ENCODE measurements around the gene SYP. TPM values are rescaled to one million over a fixed set of nuclear protein-coding genes. Genes with fewer than 3 reads are reported as not detected.
A peak's percentile ranks its signal among the peaks of the same experiment; 100 is the strongest.

Gene SYP
- total and polyA plus RNA-seq, 2 donors: 3.6 to 14.4 TPM

DNA sequence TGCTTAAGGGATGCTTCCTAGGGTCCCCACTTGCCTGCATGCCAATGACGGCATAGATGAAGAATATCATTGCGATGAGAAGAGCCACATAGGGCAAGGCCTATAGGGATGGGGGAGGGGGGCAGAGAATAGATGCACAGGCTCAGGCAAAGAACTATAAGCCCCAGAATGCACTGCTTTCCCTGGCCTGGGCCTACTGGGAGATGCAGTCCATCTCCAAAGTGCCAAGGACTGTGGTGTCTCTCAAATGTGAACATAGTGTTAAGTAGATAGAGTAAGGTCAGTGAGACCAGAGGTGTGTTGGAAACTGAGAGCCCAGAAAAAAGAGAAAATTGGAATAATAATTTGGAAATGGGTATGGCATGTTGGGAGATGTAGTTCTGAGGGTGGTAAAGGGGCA is 12.2 kb upstream of the SYP start:
- 98% methylated on average over 2 of the region's 2 CpGs for WGBS
- no peaks in the 10 kb centered on the region for H3K36me3 ChIP-seq (ENCODE audit: control insufficient read depth in 2 of 2, insufficient read depth in 2 of 2, low read length in 1 of 2)

DNA sequence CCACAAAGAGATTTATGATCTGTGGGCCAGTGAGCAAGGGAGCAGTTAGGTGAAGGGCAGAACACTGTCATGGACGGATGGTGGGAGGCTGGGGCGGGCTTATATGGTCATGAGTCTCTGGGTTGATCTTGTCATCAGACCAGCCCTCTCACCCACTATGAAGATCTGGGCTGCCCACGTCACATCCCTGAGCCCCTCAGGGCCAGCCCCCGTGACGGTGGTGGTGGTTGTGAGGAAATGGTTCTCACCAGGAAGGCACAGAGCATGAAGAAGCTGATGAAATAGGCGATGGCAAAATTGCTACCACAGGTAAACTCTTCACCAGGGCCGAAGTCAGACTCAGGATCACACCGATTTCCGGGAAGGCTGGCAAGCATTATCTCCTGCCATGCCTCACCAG is 11.1 kb upstream of the SYP start:
- 96% methylated on average over 9 of the region's 9 CpGs for WGBS
- no peak overlapping the region for H3K27ac ChIP-seq (ENCODE audit: low read depth in 1 of 2, low read length in 1 of 2)
- no peaks in the 10 kb centered on the region for H3K36me3 ChIP-seq (ENCODE audit: control insufficient read depth in 2 of 2, insufficient read depth in 2 of 2, low read length in 1 of 2)
- H3K27me3 ChIP-seq (ENCODE audit: control insufficient read depth in 2 of 2, insufficient read depth in 1 of 2, low read length in 1 of 2): peaks cover 0 to 3% of the 10 kb centered on the region in 2 donors
- no peak for DNase-seq (ENCODE audit: low read depth in 6 of 9, low spot score in 9 of 9)
- H3K4me1 ChIP-seq (ENCODE audit: control insufficient read depth in 2 of 2, insufficient read depth in 2 of 2, low read length in 2 of 2): peaks cover 17 to 63% of the 10 kb centered on the region in 2 donors
- no peak overlapping the region for H3K4me3 ChIP-seq (ENCODE audit: low read length in 2 of 2)
- no peaks in the 10 kb centered on the region for H3K9me3 ChIP-seq (ENCODE audit: control insufficient read depth in 2 of 2, insufficient read depth in 1 of 2, low read length in 1 of 2)

More for the DNA sequence above, 12.2 kb upstream of the SYP start:
- no peak overlapping the region for H3K27ac ChIP-seq (ENCODE audit: low read depth in 1 of 2, low read length in 1 of 2)
- no peak for DNase-seq (ENCODE audit: low read depth in 6 of 9, low spot score in 9 of 9)
- H3K4me1 ChIP-seq (ENCODE audit: control insufficient read depth in 2 of 2, insufficient read depth in 2 of 2, low read length in 2 of 2): peaks cover 17 to 63% of the 10 kb centered on the region in 2 donors
- peaks cover 0 to 3% of the 10 kb centered on the region in 2 donors for H3K27me3 ChIP-seq (ENCODE audit: control insufficient read depth in 2 of 2, insufficient read depth in 1 of 2, low read length in 1 of 2)
- H3K4me3 ChIP-seq (ENCODE audit: low read length in 2 of 2): no peak overlapping the region
- H3K9me3 ChIP-seq (ENCODE audit: control insufficient read depth in 2 of 2, insufficient read depth in 1 of 2, low read length in 1 of 2): no peaks in the 10 kb centered on the region

DNA sequence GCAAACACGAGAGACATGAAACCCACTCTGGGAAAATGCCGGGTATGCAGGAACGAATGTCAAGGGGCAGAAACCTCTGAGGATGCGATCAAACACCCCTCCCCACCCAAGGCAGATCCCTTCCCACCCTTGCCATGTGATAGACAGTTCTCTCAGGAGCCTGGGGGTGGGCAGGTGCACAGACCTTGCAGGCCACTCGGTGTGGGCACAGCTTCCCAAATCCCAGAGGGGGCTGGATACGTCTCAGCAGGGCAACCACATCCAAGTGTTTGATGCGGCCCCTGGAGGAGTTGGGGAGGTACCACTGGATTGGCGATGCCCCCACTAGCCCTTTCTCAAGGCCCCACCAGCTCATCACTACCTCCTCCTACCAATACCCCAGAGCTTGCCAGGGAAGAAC is 10.4 kb upstream of the SYP start:
- peaks cover 0 to 3% of the 10 kb centered on the region in 2 donors for H3K27me3 ChIP-seq (ENCODE audit: control insufficient read depth in 2 of 2, insufficient read depth in 1 of 2, low read length in 1 of 2)
- no peak for DNase-seq (ENCODE audit: low read depth in 6 of 9, low spot score in 9 of 9)
- peaks cover 17 to 58% of the 10 kb centered on the region in 2 donors for H3K4me1 ChIP-seq (ENCODE audit: control insufficient read depth in 2 of 2, insufficient read depth in 2 of 2, low read length in 2 of 2)
- H3K9me3 ChIP-seq (ENCODE audit: control insufficient read depth in 2 of 2, insufficient read depth in 1 of 2, low read length in 1 of 2): no peaks in the 10 kb centered on the region
- WGBS: 94% methylated on average over 8 of the region's 8 CpGs
- no peaks in the 10 kb centered on the region for H3K36me3 ChIP-seq (ENCODE audit: control insufficient read depth in 2 of 2, insufficient read depth in 2 of 2, low read length in 1 of 2)
- no peak overlapping the region for H3K4me3 ChIP-seq (ENCODE audit: low read length in 2 of 2)
- no peak overlapping the region for H3K27ac ChIP-seq (ENCODE audit: low read depth in 1 of 2, low read length in 1 of 2)

DNA sequence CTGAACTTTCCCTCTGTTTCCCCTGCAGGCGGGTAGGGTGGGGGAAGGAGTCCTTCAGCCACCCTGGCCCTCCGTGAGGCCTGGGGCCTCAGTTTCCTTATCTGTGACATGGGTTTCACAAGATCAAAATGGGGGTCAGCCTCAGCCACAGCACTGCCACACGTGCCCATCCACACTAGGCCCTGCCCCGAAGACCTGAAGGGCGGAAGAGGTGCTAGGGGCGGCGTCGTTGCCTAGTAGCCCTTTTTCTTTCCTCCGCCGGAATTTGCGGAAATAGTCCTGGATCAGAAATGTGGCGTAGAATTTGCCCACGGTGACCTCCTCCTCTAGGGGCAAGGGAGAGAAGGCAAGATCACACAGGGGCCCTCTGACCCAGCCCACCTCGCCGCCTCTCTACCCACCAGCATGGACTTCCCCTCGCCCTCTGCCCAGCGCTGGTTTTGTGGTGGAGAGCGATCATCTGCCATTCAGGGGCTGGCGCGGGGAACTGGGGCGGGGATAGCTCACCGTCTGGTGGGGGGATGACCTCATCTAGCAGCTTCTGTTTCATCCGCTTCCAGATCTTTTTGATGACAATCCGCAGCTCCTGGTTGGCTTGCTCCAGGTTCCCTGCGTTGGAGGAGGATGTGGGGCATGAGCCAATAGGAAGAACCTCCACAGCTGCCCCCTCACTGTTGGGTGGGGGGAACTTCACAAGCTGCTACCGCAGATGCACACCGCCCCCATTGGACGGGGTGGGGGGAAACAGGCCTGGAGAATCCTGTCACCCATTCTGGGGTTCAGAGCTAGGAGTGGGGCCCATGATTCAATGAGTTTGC is 9.7 kb upstream of the SYP start:
- Histone ChIP-seq H3K36me3 (ENCODE audit: control insufficient read depth in 2 of 2, insufficient read depth in 2 of 2, low read length in 1 of 2) (no peaks in the 10 kb centered on the region), H3K4me3 (ENCODE audit: low read length in 2 of 2) (peak overlapping the region; percentile 12 to 36), H3K4me1 (ENCODE audit: control insufficient read depth in 2 of 2, insufficient read depth in 2 of 2, low read length in 2 of 2) (peaks cover 11 to 51% of the 10 kb centered on the region in 2 donors), H3K27ac (ENCODE audit: low read depth in 1 of 2, low read length in 1 of 2) (no peak overlapping the region), H3K27me3 (ENCODE audit: control insufficient read depth in 2 of 2, insufficient read depth in 1 of 2, low read length in 1 of 2) (peaks cover 0 to 3% of the 10 kb centered on the region in 2 donors), H3K9me3 (ENCODE audit: control insufficient read depth in 2 of 2, insufficient read depth in 1 of 2, low read length in 1 of 2) (no peaks in the 10 kb centered on the region)
- 36% methylated on average over 28 of the region's 28 CpGs for WGBS
- DNase-seq (ENCODE audit: low read depth in 6 of 9, low spot score in 9 of 9): peak in 2 of 9 donors; percentile 35 to 59

DNA sequence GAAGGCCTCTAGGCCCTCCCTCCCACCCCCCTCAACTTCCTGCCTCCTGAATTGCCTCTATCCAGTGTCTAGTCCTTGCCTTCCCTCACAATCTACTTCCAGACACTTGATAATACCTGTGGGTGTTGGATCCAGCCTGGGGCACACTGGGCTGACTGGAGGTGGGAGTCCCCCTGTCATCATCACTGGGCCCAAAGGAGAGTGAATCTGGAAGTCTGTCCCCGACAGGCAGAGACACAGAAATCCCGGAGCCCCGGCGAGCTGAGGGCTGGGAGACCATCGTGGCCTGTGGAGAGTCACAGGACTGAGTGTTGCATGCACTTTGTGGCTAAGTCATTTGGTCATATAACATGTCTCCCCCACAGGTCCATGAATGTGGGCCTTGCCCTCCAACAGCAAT is 8.4 kb upstream of the SYP start:
- peaks cover 0 to 3% of the 10 kb centered on the region in 2 donors for H3K27me3 ChIP-seq (ENCODE audit: control insufficient read depth in 2 of 2, insufficient read depth in 1 of 2, low read length in 1 of 2)
- no peak overlapping the region for H3K4me3 ChIP-seq (ENCODE audit: low read length in 2 of 2)
- no peaks in the 10 kb centered on the region for H3K9me3 ChIP-seq (ENCODE audit: control insufficient read depth in 2 of 2, insufficient read depth in 1 of 2, low read length in 1 of 2)
- no peak for DNase-seq (ENCODE audit: low read depth in 6 of 9, low spot score in 9 of 9)
- H3K36me3 ChIP-seq (ENCODE audit: control insufficient read depth in 2 of 2, insufficient read depth in 2 of 2, low read length in 1 of 2): no peaks in the 10 kb centered on the region
- over 99% methylated on average over 5 of the region's 5 CpGs for WGBS
- peaks cover 3 to 39% of the 10 kb centered on the region in 2 donors for H3K4me1 ChIP-seq (ENCODE audit: control insufficient read depth in 2 of 2, insufficient read depth in 2 of 2, low read length in 2 of 2)
- H3K27ac ChIP-seq (ENCODE audit: low read depth in 1 of 2, low read length in 1 of 2): no peak overlapping the region

DNA sequence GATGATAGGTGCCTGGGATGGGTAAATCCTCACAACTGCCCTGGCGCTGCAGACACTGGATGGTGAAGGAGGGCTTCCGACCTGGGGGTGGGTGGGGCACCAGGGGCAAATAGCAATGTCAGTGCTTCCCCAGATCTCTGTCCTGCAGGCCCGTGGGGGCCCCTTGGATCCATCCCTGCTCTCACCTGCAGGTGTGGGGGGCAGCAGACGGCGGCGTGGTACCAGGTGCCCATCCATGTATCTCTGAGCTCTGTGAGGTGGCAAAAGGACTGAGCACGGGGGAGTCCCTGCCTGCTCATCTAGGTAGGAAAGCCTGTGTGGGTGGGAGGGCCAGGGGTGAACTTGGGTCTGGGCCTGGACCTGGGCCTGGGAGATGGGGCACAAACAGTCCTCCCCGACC is 6.5 kb upstream of the SYP start:
- peaks cover 0 to 3% of the 10 kb centered on the region in 2 donors for H3K27me3 ChIP-seq (ENCODE audit: control insufficient read depth in 2 of 2, insufficient read depth in 1 of 2, low read length in 1 of 2)
- H3K4me3 ChIP-seq (ENCODE audit: low read length in 2 of 2): no peak overlapping the region
- peaks cover 0 to 28% of the 10 kb centered on the region in 2 donors for H3K4me1 ChIP-seq (ENCODE audit: control insufficient read depth in 2 of 2, insufficient read depth in 2 of 2, low read length in 2 of 2)
- DNase-seq (ENCODE audit: low read depth in 6 of 9, low spot score in 9 of 9): no peak
- H3K36me3 ChIP-seq (ENCODE audit: control insufficient read depth in 2 of 2, insufficient read depth in 2 of 2, low read length in 1 of 2): no peaks in the 10 kb centered on the region
- H3K27ac ChIP-seq (ENCODE audit: low read depth in 1 of 2, low read length in 1 of 2): no peak overlapping the region
- WGBS: 93% methylated on average over 8 of the region's 8 CpGs
- no peaks in the 10 kb centered on the region for H3K9me3 ChIP-seq (ENCODE audit: control insufficient read depth in 2 of 2, insufficient read depth in 1 of 2, low read length in 1 of 2)

DNA sequence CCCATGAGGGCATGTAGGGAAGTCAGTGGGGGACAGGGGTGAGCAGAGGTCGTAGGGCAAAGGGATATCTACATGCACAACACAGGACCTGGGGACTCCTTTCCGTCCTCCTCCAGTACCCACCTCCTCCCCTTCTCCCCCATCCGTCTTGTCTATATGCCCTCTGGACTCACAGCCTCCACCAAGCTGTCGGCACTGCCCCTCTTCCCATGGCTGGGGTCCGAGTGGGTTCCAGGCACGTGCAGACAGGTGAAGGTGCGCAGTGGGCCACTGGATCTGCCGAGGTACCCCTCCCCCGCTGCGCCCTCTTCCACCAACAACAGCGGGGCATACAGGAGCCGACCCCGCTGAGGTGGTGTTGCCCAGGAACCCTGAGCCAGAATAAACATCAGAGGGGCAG is 5.5 kb upstream of the SYP start:
- WGBS: 98% methylated on average over 13 of the region's 13 CpGs
- H3K4me3 ChIP-seq (ENCODE audit: low read length in 2 of 2): no peak overlapping the region
- no peaks in the 10 kb centered on the region for H3K9me3 ChIP-seq (ENCODE audit: control insufficient read depth in 2 of 2, insufficient read depth in 1 of 2, low read length in 1 of 2)
- no peak overlapping the region for H3K27ac ChIP-seq (ENCODE audit: low read depth in 1 of 2, low read length in 1 of 2)
- H3K4me1 ChIP-seq (ENCODE audit: control insufficient read depth in 2 of 2, insufficient read depth in 2 of 2, low read length in 2 of 2): peaks cover 3 to 20% of the 10 kb centered on the region in 2 donors
- no peaks in the 10 kb centered on the region for H3K36me3 ChIP-seq (ENCODE audit: control insufficient read depth in 2 of 2, insufficient read depth in 2 of 2, low read length in 1 of 2)
- DNase-seq (ENCODE audit: low read depth in 6 of 9, low spot score in 9 of 9): no peak
- H3K27me3 ChIP-seq (ENCODE audit: control insufficient read depth in 2 of 2, insufficient read depth in 1 of 2, low read length in 1 of 2): peaks cover 0 to 3% of the 10 kb centered on the region in 2 donors

DNA sequence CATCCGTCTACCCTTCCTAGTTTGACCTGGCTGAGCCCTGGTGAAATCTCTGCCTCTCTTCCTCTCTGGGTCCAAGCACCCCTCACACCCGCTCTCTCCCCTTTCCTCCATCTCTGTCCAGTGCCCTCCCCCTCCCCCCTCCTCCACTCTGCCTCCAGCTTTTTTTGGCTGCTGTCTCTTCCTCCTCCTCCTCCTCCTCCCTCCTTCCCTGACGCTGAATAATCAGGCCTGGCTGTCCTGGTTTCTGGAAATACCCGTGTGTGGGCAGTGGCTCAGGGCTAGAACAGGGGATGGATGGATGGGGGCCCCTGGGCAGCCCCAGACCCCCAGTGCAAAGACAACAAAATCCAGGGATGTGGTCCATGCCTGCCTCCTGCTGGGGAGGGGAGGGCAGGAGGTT is 4.7 kb upstream of the SYP start:
- H3K27ac ChIP-seq (ENCODE audit: low read depth in 1 of 2, low read length in 1 of 2): no peak overlapping the region
- peaks cover 5 to 15% of the 10 kb centered on the region in 2 donors for H3K4me1 ChIP-seq (ENCODE audit: control insufficient read depth in 2 of 2, insufficient read depth in 2 of 2, low read length in 2 of 2)
- no peaks in the 10 kb centered on the region for H3K36me3 ChIP-seq (ENCODE audit: control insufficient read depth in 2 of 2, insufficient read depth in 2 of 2, low read length in 1 of 2)
- no peak for DNase-seq (ENCODE audit: low read depth in 6 of 9, low spot score in 9 of 9)
- peaks cover 0 to 4% of the 10 kb centered on the region in 2 donors for H3K27me3 ChIP-seq (ENCODE audit: control insufficient read depth in 2 of 2, insufficient read depth in 1 of 2, low read length in 1 of 2)
- 84% methylated on average over 4 of the region's 4 CpGs for WGBS
- H3K4me3 ChIP-seq (ENCODE audit: low read length in 2 of 2): no peak overlapping the region
- no peaks in the 10 kb centered on the region for H3K9me3 ChIP-seq (ENCODE audit: control insufficient read depth in 2 of 2, insufficient read depth in 1 of 2, low read length in 1 of 2)

- H3K4me1 ChIP-seq (ENCODE audit: control insufficient read depth in 2 of 2, insufficient read depth in 2 of 2, low read length in 2 of 2): peaks cover 10 to 12% of the 10 kb centered on the region in 2 donors
- H3K9me3 ChIP-seq (ENCODE audit: control insufficient read depth in 2 of 2, insufficient read depth in 1 of 2, low read length in 1 of 2): no peaks in the 10 kb centered on the region
- 96% methylated on average over 6 of the region's 6 CpGs for WGBS
- H3K4me3 ChIP-seq (ENCODE audit: low read length in 2 of 2): no peak overlapping the region
- no peaks in the 10 kb centered on the region for H3K36me3 ChIP-seq (ENCODE audit: control insufficient read depth in 2 of 2, insufficient read depth in 2 of 2, low read length in 1 of 2)
- peaks cover 0 to 4% of the 10 kb centered on the region in 2 donors for H3K27me3 ChIP-seq (ENCODE audit: control insufficient read depth in 2 of 2, insufficient read depth in 1 of 2, low read length in 1 of 2)
- no peak overlapping the region for H3K27ac ChIP-seq (ENCODE audit: low read depth in 1 of 2, low read length in 1 of 2)
- DNase-seq (ENCODE audit: low read depth in 6 of 9, low spot score in 9 of 9): no peak
Measured at GRCh38 chrX:49204017-49204416, 4.0 kb upstream of the SYP start.
